ENCODE measurements around the gene CYP3A7.
"Not testable (repeated sequence)": the region's sequence is repeated elsewhere in the genome, so short reads cannot be mapped to it uniquely, and the experiment has no call there.

The CYP3A7 gene

GRCh38 chr7:99709838-99710578, 25.0 kb downstream of the CYP3A7 start:
- no peak for DNase-seq

GRCh38 chr7:99709260-99709659, 25.7 kb downstream of the CYP3A7 start:
- DNase-seq = no peak

GRCh38 chr7:99707096-99707495, 27.9 kb downstream of the CYP3A7 start:
- no peak for DNase-seq

GRCh38 chr7:99699946-99700345, 35.0 kb downstream of the CYP3A7 start:
- DNase-seq = no peak

GRCh38 chr7:99698867-99699730, 35.9 kb downstream of the CYP3A7 start:
- DNase-seq = not testable (repeated sequence)

- DNase-seq = no peak
Observed at GRCh38 chr7:99694912-99695304, 40.1 kb downstream of the CYP3A7 start.

- no peak for DNase-seq
Observed at GRCh38 chr7:99694201-99694911, 40.6 kb downstream of the CYP3A7 start.

- DNase-seq = no peak
Observed at GRCh38 chr7:99693427-99694200, 41.4 kb downstream of the CYP3A7 start.

GRCh38 chr7:99693100-99693426, 41.9 kb downstream of the CYP3A7 start:
- DNase-seq = no peak

- not testable (repeated sequence) for DNase-seq
Observed at GRCh38 chr7:99692563-99692962, 42.4 kb downstream of the CYP3A7 start.

GRCh38 chr7:99691658-99692057, 43.3 kb downstream of the CYP3A7 start:
- DNase-seq = not testable (repeated sequence)

- DNase-seq = not testable (repeated sequence)
Observed at GRCh38 chr7:99690918-99691317, 44.1 kb downstream of the CYP3A7 start.

GRCh38 chr7:99685871-99686608, 49.0 kb downstream of the CYP3A7 start:
- DNase-seq = not testable (repeated sequence)

- DNase-seq = no peak
Observed at GRCh38 chr7:99685129-99685758, 49.8 kb downstream of the CYP3A7 start.

GRCh38 chr7:99679400-99680191, 55.4 kb downstream of the CYP3A7 start, which contains the start of gene CYP3A5:
CYP3A5 (minus strand) TSS chr7:99679996; CDS start chr7:99679896, 100 bp downstream.
- peak in 1 of 56 donors; percentile 1 for DNase-seq

GRCh38 chr7:99679032-99679399, 56.0 kb downstream of the CYP3A7 start:
- no peak for DNase-seq

GRCh38 chr7:99677648-99678045, 57.3 kb downstream of the CYP3A7 start:
- DNase-seq = no peak

- no peak for DNase-seq
Observed at GRCh38 chr7:99677013-99677647, 57.9 kb downstream of the CYP3A7 start.
